Loucy (cell line): ENCODE results near the gene CCNJL.

Experiments
- H2AFZ ChIP-seq: fragments of 200-600 bp; sonication (generic); 2 replicates; pipeline ENCODE4 v1.6.0; 2016; ENCODE audit warnings: antibody characterized with exemption, mild to moderate bottlenecking, low read length, moderate library complexity
- H3F3A ChIP-seq: fragments of 200-600 bp; 2 replicates; pipeline ENCODE4 v1.6.0; 2016; ENCODE audit warnings: antibody characterized with exemption, low read depth, mild to moderate bottlenecking
- H3K27me3 ChIP-seq: fragments of 200-600 bp; sonication (generic); 2 replicates; pipeline ENCODE4 v1.6.1; 2014; ENCODE audit warnings: low read length, mild to moderate bottlenecking; ENCODE audit not compliant: insufficient read depth, poor library complexity, severe bottlenecking
- H3K36me3 ChIP-seq: fragments of 200-600 bp; sonication (generic); 2 replicates; pipeline ENCODE4 v1.6.1; 2016; ENCODE audit warnings: low read length; ENCODE audit not compliant: insufficient read depth
- H3K4me1 ChIP-seq: fragments of 200-600 bp; sonication (generic); 2 replicates; pipeline ENCODE4 v1.5.1; 2014; ENCODE audit warnings: low read length, mild to moderate bottlenecking; ENCODE audit not compliant: insufficient read depth, poor library complexity, severe bottlenecking
- H3K4me2 ChIP-seq: fragments of 200-600 bp; sonication (generic); 2 replicates; pipeline ENCODE4 v1.6.0; 2014; ENCODE audit warnings: antibody characterized with exemption, low read length, low read depth, mild to moderate bottlenecking; ENCODE audit not compliant: poor library complexity, severe bottlenecking
- H3K4me3 ChIP-seq: fragments of 200-600 bp; sonication (generic); 2 replicates; pipeline ENCODE4 v1.5.1; 2014; ENCODE audit warnings: low read length, mild to moderate bottlenecking, mixed read lengths; ENCODE audit not compliant: poor library complexity, severe bottlenecking
- H3K79me2 ChIP-seq: fragments of 200-600 bp; sonication (generic); 2 replicates; pipeline ENCODE4 v1.6.1; 2014; ENCODE audit warnings: low read length; ENCODE audit not compliant: insufficient read depth
- H3K9ac ChIP-seq: fragments of 200-600 bp; sonication (generic); 2 replicates; pipeline ENCODE4 v1.6.0; 2014; ENCODE audit warnings: mild to moderate bottlenecking, low read depth, low read length, moderate library complexity; ENCODE audit not compliant: poor library complexity, severe bottlenecking
- H3K9me2 ChIP-seq: fragments of 200-600 bp; sonication (generic); replicated peaks from 2 replicates; pipeline ENCODE4 v1.6.1; 2016; ENCODE audit warnings: low read depth, low read length, mixed read lengths
- H3K9me3 ChIP-seq: fragments of 200-600 bp; sonication (generic); 2 replicates; pipeline ENCODE4 v1.6.1; 2014; ENCODE audit warnings: mild to moderate bottlenecking, antibody characterized with exemption, low read length, low read depth; ENCODE audit not compliant: insufficient read depth
- H4K20me1 ChIP-seq: fragments of 200-600 bp; sonication (generic); 2 replicates; pipeline ENCODE4 v1.6.0; 2014; ENCODE audit warnings: antibody characterized with exemption, low read length, mild to moderate bottlenecking; ENCODE audit not compliant: insufficient read depth, poor library complexity, severe bottlenecking
- CTCF ChIP-seq: fragments of 200-600 bp; sonication (generic); conservative IDR thresholded peaks from 2 replicates; pipeline ENCODE4 v1.5.1; 2014; ENCODE audit warnings: mild to moderate bottlenecking, antibody characterized with exemption, low read length
- EZH2phosphoT487 ChIP-seq: fragments of 200-600 bp; IDR thresholded peaks from 2 replicates; pipeline ENCODE4 v1.6.1; 2018; ENCODE audit warnings: antibody characterized with exemption, mild to moderate bottlenecking, moderate library complexity, borderline replicate concordance

Gene CCNJL

GRCh38 chr5:160359816-160360215 lies 47.5 kb upstream of the CCNJL start:
- Histone ChIP-seq H2AFZ (no peak overlapping the region), H3K4me3 (no peak overlapping the region), H3K4me2 (no peak overlapping the region), H3K79me2 (no peaks in the 10 kb centered on the region), H3K27me3 (no peaks in the 10 kb centered on the region), H3K9ac (no peak overlapping the region), H3K4me1 (no peaks in the 10 kb centered on the region), H3F3A (no peaks in the 10 kb centered on the region), H3K9me3 (no peaks in the 10 kb centered on the region), H3K36me3 (no peaks in the 10 kb centered on the region), H3K9me2 (no peaks in the 10 kb centered on the region), H4K20me1 (no peaks in the 10 kb centered on the region)
- TF ChIP-seq CTCF (no peak), EZH2phosphoT487 (no peak)

- no peaks in the 10 kb centered on the region for H3K79me2 ChIP-seq
- no peaks in the 10 kb centered on the region for H4K20me1 ChIP-seq
- no peaks in the 10 kb centered on the region for H3F3A ChIP-seq
- no peaks in the 10 kb centered on the region for H3K4me1 ChIP-seq
- H3K9me3 ChIP-seq, result no peaks in the 10 kb centered on the region
- H3K9me2 ChIP-seq, result no peaks in the 10 kb centered on the region
- no peak overlapping the region for H2AFZ ChIP-seq
- no peaks in the 10 kb centered on the region for H3K27me3 ChIP-seq
- TF ChIP-seq EZH2phosphoT487 (no peak), CTCF (no peak)
- H3K4me3 ChIP-seq, result no peak overlapping the region
- H3K36me3 ChIP-seq, result no peaks in the 10 kb centered on the region
- no peak overlapping the region for H3K9ac ChIP-seq
- no peak overlapping the region for H3K4me2 ChIP-seq
These were observed 46.9 kb upstream of the CCNJL start for GRCh38 chr5:160359242-160359641.

GRCh38 chr5:160357861-160358411 lies 45.6 kb upstream of the CCNJL start:
- Histone ChIP-seq H3K27me3 (no peaks in the 10 kb centered on the region), H3K4me1 (no peaks in the 10 kb centered on the region), H3K79me2 (no peaks in the 10 kb centered on the region), H3K9ac (no peak overlapping the region), H3K9me3 (no peaks in the 10 kb centered on the region), H3K9me2 (no peaks in the 10 kb centered on the region), H4K20me1 (no peaks in the 10 kb centered on the region), H2AFZ (no peak overlapping the region), H3K4me2 (no peak overlapping the region), H3K36me3 (no peaks in the 10 kb centered on the region), H3F3A (no peaks in the 10 kb centered on the region), H3K4me3 (no peak overlapping the region)
- TF ChIP-seq EZH2phosphoT487 (no peak), CTCF (no peak)
